Mesodermal cell (in vitro differentiated cells): ENCODE data around the gene RNF157.
"Not testable (repeated sequence)": the region's sequence is repeated elsewhere in the genome, so short reads cannot be mapped to it uniquely, and the experiment has no call there.

ENCODE experiments used
- H3K27ac ChIP-seq: 2 replicates; pipeline ENCODE4 v1.7.0; 2013; ENCODE audit warnings: mild to moderate bottlenecking, low read depth, low read length, moderate library complexity; ENCODE audit not compliant: severe bottlenecking
- H3K36me3 ChIP-seq: 2 replicates; pipeline ENCODE4 v1.7.1; 2013; ENCODE audit warnings: mild to moderate bottlenecking, low read length, moderate library complexity; ENCODE audit not compliant: control insufficient read depth, insufficient read depth
- H3K4me1 ChIP-seq: one replicate; pipeline ENCODE4 v1.7.1; 2013; ENCODE audit warnings: mild to moderate bottlenecking, low read length; ENCODE audit not compliant: insufficient read depth, control insufficient read depth, poor library complexity, severe bottlenecking
- H3K4me3 ChIP-seq: 2 replicates; pipeline ENCODE4 v1.7.0; 2013; ENCODE audit warnings: low read length, control low read depth, mild to moderate bottlenecking; ENCODE audit not compliant: insufficient read depth, poor library complexity, severe bottlenecking; ENCODE audit errors: extremely low read depth
- H3K9me3 ChIP-seq: 2 replicates; pipeline ENCODE4 v1.7.1; 2013; ENCODE audit warnings: mild to moderate bottlenecking, low read length, moderate library complexity; ENCODE audit not compliant: control insufficient read depth
- WGBS, 2 experiments: methylation state at CpG; one replicate each; pipeline ENCODE4 v1.1.5; 2013; ENCODE audit warnings: missing lambda C conversion rate in 2 of 2; ENCODE audit not compliant: insufficient coverage in 2 of 2; 5-methylcytosine and 5-hydroxymethylcytosine counted together

Gene RNF157

GRCh38 chr17:76251478-76252039, 11.3 kb upstream of the RNF157 start:
- Histone ChIP-seq H3K9me3 (no peaks in the 10 kb centered on the region), H3K36me3 (no peaks in the 10 kb centered on the region), H3K27ac (peak overlapping the region; percentile 71), H3K4me3 (no peak overlapping the region), H3K4me1 (peaks cover 12% of the 10 kb centered on the region)
- 89 to 92% methylated on average over 7 to 8 of the region's 8 CpGs for WGBS, 2 experiments

- 89 to 93% methylated on average over 5 of the region's 6 CpGs for WGBS, 2 experiments
- no peak overlapping the region for H3K27ac ChIP-seq
- H3K4me3 ChIP-seq: no peak overlapping the region
- no peaks in the 10 kb centered on the region for H3K36me3 ChIP-seq
- no peaks in the 10 kb centered on the region for H3K9me3 ChIP-seq
- peaks cover 12% of the 10 kb centered on the region for H3K4me1 ChIP-seq
These were observed 9.8 kb upstream of the RNF157 start for GRCh38 chr17:76250141-76250540.

- no peaks in the 10 kb centered on the region for H3K9me3 ChIP-seq
- peaks cover 12% of the 10 kb centered on the region for H3K4me1 ChIP-seq
- no peaks in the 10 kb centered on the region for H3K36me3 ChIP-seq
- H3K4me3 ChIP-seq: no peak overlapping the region
- H3K27ac ChIP-seq: no peak overlapping the region
- WGBS, 2 experiments: 91 to 96% methylated on average over 7 to 10 of the region's 11 CpGs
These were observed 7.9 kb upstream of the RNF157 start for GRCh38 chr17:76248013-76248782.

DNA sequence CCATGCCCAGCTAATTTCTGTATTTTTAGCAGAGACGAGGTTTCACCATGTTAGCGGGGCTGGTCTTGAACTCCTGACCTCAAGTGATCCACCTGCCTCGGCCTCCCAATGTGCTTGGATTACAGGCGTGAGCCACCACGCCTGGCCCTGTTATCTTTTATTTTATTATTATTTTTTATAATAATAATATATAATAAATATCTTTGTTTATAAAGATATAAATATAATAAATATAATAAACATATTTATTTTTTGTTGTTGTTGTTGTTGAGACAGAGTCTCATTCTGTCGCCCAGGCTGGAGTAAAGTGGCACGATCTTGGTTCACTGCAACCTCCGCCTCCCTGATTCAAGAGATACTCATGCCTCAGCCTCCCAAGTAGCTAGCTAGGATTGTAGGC, 7.0 kb upstream of the RNF157 start:
- Histone ChIP-seq H3K4me3 (no peak overlapping the region), H3K27ac (no peak overlapping the region), H3K36me3 (no peaks in the 10 kb centered on the region), H3K9me3 (no peaks in the 10 kb centered on the region), H3K4me1 (peaks cover 4% of the 10 kb centered on the region)
- 92 to 97% methylated on average over 5 to 6 of the region's 8 CpGs for WGBS, 2 experiments

DNA sequence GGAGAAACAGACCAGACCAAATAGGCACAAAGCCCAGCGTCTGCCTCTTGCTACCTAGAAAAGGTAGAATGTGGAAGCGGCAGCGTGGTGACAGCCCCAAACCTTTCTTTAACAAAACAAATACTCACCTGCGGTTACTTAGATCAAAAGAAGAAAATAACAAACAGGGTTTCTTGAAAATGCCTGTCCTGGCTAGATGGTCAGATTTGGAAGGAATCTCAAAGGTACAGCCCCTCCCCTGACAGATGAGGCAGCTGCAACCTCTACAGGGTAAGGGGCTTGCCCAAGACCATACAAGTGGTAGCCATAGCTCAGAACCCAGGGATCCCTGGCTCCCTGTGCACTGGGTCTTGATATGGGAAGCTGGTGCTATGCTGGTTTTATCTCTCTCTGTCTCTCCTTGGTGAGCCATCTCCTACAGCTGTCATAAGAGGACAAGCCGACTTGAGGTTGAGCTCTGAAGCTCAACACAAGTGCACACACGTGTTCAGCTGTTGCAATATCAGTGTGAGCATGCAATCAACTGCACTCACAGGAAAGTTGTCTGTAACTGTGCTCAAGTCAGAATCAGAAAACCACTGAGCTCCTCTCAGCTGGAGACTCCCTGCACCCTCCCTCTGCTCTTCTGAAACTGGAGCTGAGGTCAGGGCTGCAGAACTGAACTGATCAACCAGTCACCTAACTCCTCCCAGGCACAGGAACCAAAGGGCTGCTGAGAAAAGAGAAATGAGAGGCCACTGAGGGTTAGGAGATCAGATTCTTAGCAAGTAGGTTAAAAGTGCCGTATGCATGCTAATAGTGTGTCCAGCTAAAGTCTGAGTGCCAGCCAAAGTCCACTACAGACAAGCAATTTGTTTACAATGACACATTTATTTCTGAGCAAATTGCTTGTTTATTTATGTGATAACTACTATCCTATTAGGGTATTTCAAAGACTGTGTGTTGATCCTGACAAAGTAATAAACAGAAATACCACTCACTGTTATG, 6.1 kb upstream of the RNF157 start:
- Histone ChIP-seq H3K4me1 (no peaks in the 10 kb centered on the region), H3K36me3 (no peaks in the 10 kb centered on the region), H3K4me3 (no peak overlapping the region), H3K27ac (no peak overlapping the region), H3K9me3 (no peaks in the 10 kb centered on the region)
- 78 to 90% methylated on average over 2 to 5 of the region's 7 CpGs for WGBS, 2 experiments

GRCh38 chr17:76244721-76245120, 4.4 kb upstream of the RNF157 start:
- H3K9me3 ChIP-seq, H3K36me3 ChIP-seq, H3K4me3 ChIP-seq, H3K4me1 ChIP-seq, H3K27ac ChIP-seq: not testable (repeated sequence)
- WGBS, 2 experiments: 91 to 92% methylated on average over 5 to 8 of the region's 8 CpGs

GRCh38 chr17:76243826-76244679, 3.8 kb upstream of the RNF157 start:
- whole genome bisulfite sequencing, 2 experiments: 89 to 96% methylated on average over 10 to 11 of the region's 12 CpGs
- H3K27ac ChIP-seq: no peak overlapping the region

GRCh38 chr17:76241691-76242255, 1.5 kb upstream of the RNF157 start:
- WGBS, 2 experiments: 97 to 98% methylated on average over 13 of the region's 15 CpGs
- Histone ChIP-seq H3K4me1 (no peaks in the 10 kb centered on the region), H3K27ac (no peak overlapping the region), H3K4me3 (no peak overlapping the region), H3K9me3 (no peaks in the 10 kb centered on the region), H3K36me3 (no peaks in the 10 kb centered on the region)

More at GRCh38 chr17:76243826-76244679, 3.8 kb upstream of the RNF157 start:
- no peaks in the 10 kb centered on the region for H3K9me3 ChIP-seq
- H3K4me3 ChIP-seq: no peak overlapping the region
- no peaks in the 10 kb centered on the region for H3K4me1 ChIP-seq
- H3K36me3 ChIP-seq: no peaks in the 10 kb centered on the region

- H3K36me3 ChIP-seq: no peaks in the 10 kb centered on the region
- H3K27ac ChIP-seq: no peak overlapping the region
- no peaks in the 10 kb centered on the region for H3K4me1 ChIP-seq
- peak overlapping the region; percentile 53 for H3K4me3 ChIP-seq
- no peaks in the 10 kb centered on the region for H3K9me3 ChIP-seq
- WGBS, 2 experiments: 7 to 30% methylated on average over 3 to 11 of the region's 12 CpGs
These were observed 878 bp upstream of the RNF157 start for GRCh38 chr17:76241204-76241538.
